Brain microvascular endothelial cell (primary cell): ENCODE results near the gene DOCK1.

Experiments
- DNase-seq: peaks from one replicate; pipeline ENCODE4 v3.0.0-alpha.2; 2020
- H3K27ac ChIP-seq: fragments of 250-450 bp; sonication (Bioruptor Pico); 2 replicates; pipeline ENCODE4 v1.5.1; 2020; ENCODE audit warnings: mild to moderate bottlenecking, moderate library complexity
- H3K27me3 ChIP-seq: fragments of 250-450 bp; sonication (Bioruptor Pico); replicated peaks from 2 replicates; pipeline ENCODE4 v1.5.1; 2020; ENCODE audit warnings: mild to moderate bottlenecking
- H3K36me3 ChIP-seq: fragments of 250-450 bp; sonication (Bioruptor Pico); replicated peaks from 2 replicates; pipeline ENCODE4 v1.5.1; 2020; ENCODE audit warnings: mild to moderate bottlenecking
- H3K4me3 ChIP-seq: 2 replicates; pipeline ENCODE4 v1.5.1; 2011; ENCODE audit warnings: low read depth, mild to moderate bottlenecking, control low read depth, low read length, moderate library complexity
- CTCF ChIP-seq: IDR thresholded peaks from 2 replicates; pipeline ENCODE4 v1.5.1; 2011; ENCODE audit warnings: low read depth, mild to moderate bottlenecking, moderate library complexity, low read length, control low read depth, inconsistent platforms; ENCODE audit errors: missing control alignments
- in situ Hi-C: cut with HindIII; loops from 2 replicates; pipeline ENCODE4 v1.10.0; 2017; ENCODE audit warnings: low sequenced_read_pairs, low pct_ligation_motif_present

The DOCK1 gene

GRCh38 chr10:126924915-126925300 lies 19.7 kb downstream of the DOCK1 start:
- no peak overlapping the region for H3K4me3 ChIP-seq
- no peak overlapping the region for H3K27ac ChIP-seq
- H3K27me3 ChIP-seq = no peaks in the 10 kb centered on the region
- no peak for TF ChIP-seq CTCF
- H3K36me3 ChIP-seq = peaks cover 13% of the 10 kb centered on the region
- peak; percentile 25 for DNase-seq
- in situ Hi-C loops = no loop called here

GRCh38 chr10:126926568-126926967 lies 21.3 kb downstream of the DOCK1 start:
- in situ Hi-C loops = no loop called here
- Histone ChIP-seq H3K4me3 (no peak overlapping the region), H3K27ac (no peak overlapping the region), H3K36me3 (peaks cover 13% of the 10 kb centered on the region), H3K27me3 (no peaks in the 10 kb centered on the region)
- TF ChIP-seq CTCF = no peak
- DNase-seq = no peak

GRCh38 chr10:126927799-126928198 lies 22.6 kb downstream of the DOCK1 start:
- H3K36me3 ChIP-seq = peaks cover 13% of the 10 kb centered on the region
- no peak for DNase-seq
- no peak overlapping the region for H3K27ac ChIP-seq
- H3K4me3 ChIP-seq = no peak overlapping the region
- H3K27me3 ChIP-seq = no peaks in the 10 kb centered on the region
- in situ Hi-C loops = no loop called here
- no peak for TF ChIP-seq CTCF

GRCh38 chr10:126928274-126928673 lies 23.0 kb downstream of the DOCK1 start:
- no peak for DNase-seq
- H3K36me3 ChIP-seq = peaks cover 13% of the 10 kb centered on the region

GRCh38 chr10:126929391-126929790 lies 24.2 kb downstream of the DOCK1 start:
- Histone ChIP-seq H3K36me3 (peaks cover 13% of the 10 kb centered on the region), H3K27ac (no peak overlapping the region), H3K27me3 (no peaks in the 10 kb centered on the region), H3K4me3 (no peak overlapping the region)
- TF ChIP-seq CTCF = no peak
- in situ Hi-C loops = no loop called here
- DNase-seq = no peak

More at GRCh38 chr10:126928274-126928673, 23.0 kb downstream of the DOCK1 start:
- H3K4me3 ChIP-seq = no peak overlapping the region
- TF ChIP-seq CTCF = no peak
- no peaks in the 10 kb centered on the region for H3K27me3 ChIP-seq
- no peak overlapping the region for H3K27ac ChIP-seq
- in situ Hi-C loops = no loop called here

GRCh38 chr10:126930131-126930882 lies 25.1 kb downstream of the DOCK1 start:
- no peak for DNase-seq
- no peaks in the 10 kb centered on the region for H3K27me3 ChIP-seq
- peaks cover 13% of the 10 kb centered on the region for H3K36me3 ChIP-seq
- TF ChIP-seq CTCF = no peak
- in situ Hi-C loops = no loop called here
- no peak overlapping the region for H3K4me3 ChIP-seq
- H3K27ac ChIP-seq = no peak overlapping the region
